BLaER1 (cell line): Measurements from ENCODE around the gene TMEM169.
"Not testable (repeated sequence)": the region's sequence is repeated elsewhere in the genome, so short reads cannot be mapped to it uniquely, and the experiment has no call there.

Source experiments
- H3K27ac ChIP-seq: shearing (Covaris generic); formaldehyde crosslinking; 2 replicates; pipeline ENCODE4 v1.8.1; 2022
- H3K27me3 ChIP-seq: shearing (Covaris generic); formaldehyde crosslinking; 2 replicates; pipeline ENCODE4 v1.8.1; 2022
- H3K36me3 ChIP-seq: shearing (Covaris generic); formaldehyde crosslinking; 2 replicates; pipeline ENCODE4 v1.8.1; 2022
- H3K4me1 ChIP-seq: shearing (Covaris generic); formaldehyde crosslinking; 2 replicates; pipeline ENCODE4 v1.8.1; 2022
- H3K4me2 ChIP-seq: shearing (Covaris generic); formaldehyde crosslinking; 2 replicates; pipeline ENCODE4 v1.8.1; 2022
- H3K4me3 ChIP-seq: shearing (Covaris generic); formaldehyde crosslinking; 2 replicates; pipeline ENCODE4 v1.8.1; 2022
- H3K9ac ChIP-seq: shearing (Covaris generic); formaldehyde crosslinking; 2 replicates; pipeline ENCODE4 v1.8.1; 2022
- H3K9me3 ChIP-seq: shearing (Covaris generic); formaldehyde crosslinking; 2 replicates; pipeline ENCODE4 v1.8.1; 2022
- H4K20me1 ChIP-seq: shearing (Covaris generic); formaldehyde crosslinking; 2 replicates; pipeline ENCODE4 v1.8.1; 2022
- Cebpa-rat ChIP-seq: shearing (Covaris generic); IDR thresholded peaks from 2 replicates; pipeline ENCODE4 v1.8.1; 2022

TMEM169 gene

DNA sequence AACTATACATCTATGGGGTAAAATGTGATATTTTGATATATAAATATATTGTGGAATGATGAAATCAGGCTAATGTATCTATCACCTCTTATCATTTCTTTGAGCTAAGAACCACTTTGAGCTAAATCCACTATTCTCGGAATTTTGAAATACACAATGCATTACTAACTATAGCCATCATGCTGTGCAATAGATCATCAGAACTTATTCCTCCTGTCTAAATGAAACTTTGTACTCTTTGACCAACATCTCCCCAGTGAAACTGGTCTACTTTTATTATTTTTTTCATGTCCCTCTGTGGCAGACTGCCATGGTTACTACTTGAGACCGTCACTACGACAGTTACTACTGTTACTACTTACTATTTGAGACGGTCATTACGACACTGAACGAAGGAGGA lies 11.5 kb upstream of the TMEM169 start:
- no peak overlapping the region for H3K4me2 ChIP-seq
- no peak overlapping the region for H3K27ac ChIP-seq
- H3K36me3 ChIP-seq = no peaks in the 10 kb centered on the region
- TF ChIP-seq Cebpa-rat = no peak
- no peaks in the 10 kb centered on the region for H4K20me1 ChIP-seq
- H3K9ac ChIP-seq = no peak overlapping the region
- no peak overlapping the region for H3K4me3 ChIP-seq
- no peaks in the 10 kb centered on the region for H3K27me3 ChIP-seq
- peaks cover 6% of the 10 kb centered on the region for H3K4me1 ChIP-seq
- no peaks in the 10 kb centered on the region for H3K9me3 ChIP-seq

DNA sequence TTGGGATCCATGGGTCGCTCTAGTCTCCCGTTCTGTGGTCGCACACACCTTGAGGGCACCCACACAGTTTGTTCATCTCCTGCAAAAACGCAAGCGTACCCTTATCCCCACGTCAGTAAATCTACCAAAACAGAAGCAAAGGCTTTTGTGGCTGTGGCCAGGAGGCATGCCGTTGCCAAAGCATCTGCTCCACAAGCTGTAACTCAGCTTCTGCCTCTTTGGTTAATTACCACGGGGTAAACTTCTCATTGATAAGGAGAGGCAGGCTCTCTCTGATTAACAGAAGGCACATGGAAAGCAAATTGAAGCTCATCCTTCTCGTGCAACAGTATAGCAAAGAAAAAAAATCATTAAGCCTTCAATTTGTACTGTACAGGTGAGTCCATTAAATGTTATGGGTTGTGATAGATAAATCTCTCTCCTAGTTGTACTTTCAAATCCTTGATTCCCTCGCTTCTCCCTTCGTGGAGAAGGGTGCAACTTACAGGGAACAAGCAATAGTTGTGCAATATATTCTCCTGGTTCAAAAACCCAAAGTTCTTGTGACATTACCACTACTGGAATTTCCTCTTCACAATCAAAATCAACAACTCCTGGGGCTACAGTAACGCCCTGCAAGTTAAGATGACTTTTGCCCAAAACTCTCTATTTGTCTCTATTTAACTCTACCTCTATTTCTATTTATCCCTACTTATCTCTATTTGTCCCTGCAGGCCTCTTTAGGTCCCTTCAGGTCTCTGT lies 10.4 kb upstream of the TMEM169 start:
- H3K4me2 ChIP-seq = no peak overlapping the region
- no peak; the same call in 1 of the 2 replicates for TF ChIP-seq Cebpa-rat
- H3K9me3 ChIP-seq = no peaks in the 10 kb centered on the region
- no peaks in the 10 kb centered on the region for H3K27me3 ChIP-seq
- no peak overlapping the region for H3K27ac ChIP-seq
- no peaks in the 10 kb centered on the region for H4K20me1 ChIP-seq
- H3K36me3 ChIP-seq = no peaks in the 10 kb centered on the region
- H3K4me3 ChIP-seq = no peak overlapping the region
- H3K9ac ChIP-seq = no peak overlapping the region
- peaks cover 6% of the 10 kb centered on the region for H3K4me1 ChIP-seq

DNA sequence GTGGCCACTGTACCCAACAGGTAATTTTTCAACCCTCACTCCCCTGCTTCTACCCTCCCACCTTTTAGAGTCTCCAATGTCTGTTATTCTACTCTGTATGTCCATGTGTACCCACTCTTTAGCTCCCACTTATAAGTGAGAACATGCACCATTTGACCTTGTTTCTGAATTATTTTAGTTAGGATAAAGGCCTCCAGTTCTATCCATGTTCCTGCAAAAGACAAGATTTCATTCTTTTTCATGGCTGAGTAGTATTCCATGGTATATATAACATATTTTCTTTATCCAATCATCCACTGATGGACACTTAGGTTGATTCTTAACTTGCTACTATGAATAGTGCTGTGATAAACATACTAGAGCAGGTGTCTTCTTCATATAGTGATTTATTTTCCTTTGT lies 9.2 kb upstream of the TMEM169 start:
- no peaks in the 10 kb centered on the region for H4K20me1 ChIP-seq
- peaks cover 6% of the 10 kb centered on the region for H3K4me1 ChIP-seq
- no peak overlapping the region for H3K4me2 ChIP-seq
- H3K36me3 ChIP-seq = no peaks in the 10 kb centered on the region
- H3K9me3 ChIP-seq = no peaks in the 10 kb centered on the region
- no peak overlapping the region for H3K27ac ChIP-seq
- no peak overlapping the region for H3K9ac ChIP-seq
- no peak for TF ChIP-seq Cebpa-rat
- H3K27me3 ChIP-seq = no peaks in the 10 kb centered on the region
- H3K4me3 ChIP-seq = no peak overlapping the region

DNA sequence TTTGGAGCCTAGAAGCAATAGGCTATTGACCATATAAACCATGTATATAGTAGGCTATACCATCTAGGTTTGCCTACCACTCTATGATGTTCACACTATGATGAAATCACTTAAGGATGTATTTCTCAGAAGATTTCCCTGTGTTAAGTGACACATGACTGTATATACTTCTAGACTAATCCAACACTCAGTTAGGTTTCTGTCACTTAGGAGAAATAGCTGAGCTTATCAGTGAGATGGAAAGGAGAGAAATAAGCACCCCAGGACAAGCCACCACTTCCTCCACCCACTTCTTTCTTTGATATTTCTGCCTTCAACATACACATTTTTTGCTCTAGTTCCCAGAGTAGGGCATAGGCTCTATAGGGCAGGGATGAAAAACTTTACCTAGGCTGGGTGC lies 7.9 kb upstream of the TMEM169 start:
- Histone ChIP-seq H3K27me3 (no peaks in the 10 kb centered on the region), H3K9me3 (no peaks in the 10 kb centered on the region), H3K9ac (no peak overlapping the region), H3K27ac (no peak overlapping the region), H3K4me3 (no peak overlapping the region), H3K4me1 (peaks cover 6% of the 10 kb centered on the region), H4K20me1 (no peaks in the 10 kb centered on the region), H3K36me3 (no peaks in the 10 kb centered on the region), H3K4me2 (no peak overlapping the region)
- TF ChIP-seq Cebpa-rat = no peak

DNA sequence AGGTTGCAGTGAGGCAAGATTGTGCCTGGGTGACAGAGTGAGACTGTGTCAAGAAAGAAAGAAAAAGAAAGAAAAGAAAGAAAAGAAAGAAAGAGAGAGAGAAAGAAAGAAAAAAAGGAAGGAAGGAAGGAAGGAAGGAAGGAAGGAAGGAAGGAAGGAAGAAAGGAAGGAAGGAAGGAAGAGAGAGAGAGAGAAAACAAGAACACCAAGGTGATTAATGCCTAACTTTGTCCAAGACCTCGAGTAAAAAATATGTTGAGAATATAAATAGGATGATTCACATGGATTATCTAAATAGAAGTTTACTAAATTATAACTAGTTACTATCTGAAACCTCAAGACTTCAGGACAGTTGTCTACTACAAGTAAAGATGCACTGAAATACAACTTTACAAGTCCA lies 7.3 kb upstream of the TMEM169 start:
- Histone ChIP-seq H3K27ac (no peak overlapping the region), H3K27me3 (no peaks in the 10 kb centered on the region), H3K9me3 (no peaks in the 10 kb centered on the region), H3K36me3 (no peaks in the 10 kb centered on the region), H3K4me2 (no peak overlapping the region), H3K4me3 (no peak overlapping the region), H3K9ac (no peak overlapping the region), H3K4me1 (peaks cover 6% of the 10 kb centered on the region), H4K20me1 (no peaks in the 10 kb centered on the region)
- TF ChIP-seq Cebpa-rat = no peak

DNA sequence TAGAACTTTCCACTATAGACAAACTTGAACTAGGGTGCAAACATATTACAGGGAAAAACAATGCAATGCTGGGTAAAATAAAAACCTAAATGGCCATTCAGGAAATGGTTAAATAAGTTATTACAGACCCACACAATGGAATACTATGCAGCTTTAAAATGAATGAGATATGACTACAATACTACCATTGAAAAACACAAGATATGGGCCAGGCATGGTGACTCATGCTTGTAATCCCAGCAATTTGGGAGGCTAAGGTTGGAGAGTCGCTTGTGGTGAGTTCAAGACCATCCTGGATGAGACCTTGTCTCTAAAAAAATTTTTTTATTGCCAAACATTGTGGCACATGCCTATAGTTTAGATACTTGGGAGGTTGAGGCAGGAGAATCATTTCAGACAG lies 6.9 kb upstream of the TMEM169 start:
- TF ChIP-seq Cebpa-rat = no peak
- Histone ChIP-seq H3K36me3 (no peaks in the 10 kb centered on the region), H3K4me3 (no peak overlapping the region), H3K4me1 (peaks cover 6% of the 10 kb centered on the region), H3K9ac (no peak overlapping the region), H3K27ac (no peak overlapping the region), H4K20me1 (no peaks in the 10 kb centered on the region), H3K9me3 (no peaks in the 10 kb centered on the region), H3K4me2 (no peak overlapping the region), H3K27me3 (no peaks in the 10 kb centered on the region)

DNA sequence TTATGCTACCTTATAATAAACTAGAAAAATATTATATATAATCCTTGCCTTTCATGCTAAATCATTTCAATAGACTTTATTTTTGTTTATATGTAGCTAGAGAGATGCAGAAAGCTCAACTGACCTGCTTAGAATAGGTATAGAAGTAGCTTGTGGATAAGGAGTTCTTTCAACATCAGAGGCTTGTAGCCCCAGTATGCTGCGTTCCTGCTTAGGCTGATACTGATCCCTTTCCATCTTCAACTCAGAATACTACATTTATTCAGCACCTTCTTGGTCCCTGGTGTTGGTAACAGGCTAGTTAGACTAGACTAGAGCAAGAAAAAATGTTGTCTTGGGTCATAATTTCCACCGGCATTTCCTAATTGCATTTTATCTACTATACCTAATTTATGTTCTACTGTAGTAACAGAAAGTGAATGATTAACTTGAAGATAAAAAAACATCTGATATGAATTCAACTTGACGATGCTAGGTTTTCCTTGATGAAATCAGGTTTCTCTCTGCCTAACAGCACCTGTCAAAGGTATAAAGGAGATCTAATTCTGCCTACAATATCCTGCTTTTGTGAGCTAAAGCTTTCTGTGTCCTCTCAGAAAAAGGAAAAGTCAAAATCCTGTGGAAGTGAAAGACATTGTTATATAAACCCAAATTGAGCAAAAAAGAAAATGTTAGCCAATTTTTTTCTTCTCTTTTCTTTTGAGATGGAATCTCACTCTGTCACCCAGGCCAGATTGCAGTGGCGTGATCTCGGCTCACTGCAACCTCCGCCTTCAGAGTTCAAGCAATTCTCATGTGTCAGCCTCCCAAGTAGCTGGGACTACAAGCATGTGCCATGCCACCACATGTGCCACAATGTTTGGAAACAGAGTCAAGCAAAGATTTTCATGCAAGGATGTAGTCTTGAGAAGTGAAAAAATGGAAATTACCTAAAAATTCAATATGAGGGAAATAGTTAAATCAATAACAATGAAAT lies 5.9 kb upstream of the TMEM169 start:
- Histone ChIP-seq H3K4me3 (no peak overlapping the region), H3K27ac (no peak overlapping the region), H3K9me3 (no peaks in the 10 kb centered on the region), H4K20me1 (no peaks in the 10 kb centered on the region), H3K4me2 (no peak overlapping the region), H3K9ac (no peak overlapping the region), H3K4me1 (peaks cover 6% of the 10 kb centered on the region), H3K27me3 (peaks cover 9% of the 10 kb centered on the region; the same call in 1 of the 2 replicates), H3K36me3 (no peaks in the 10 kb centered on the region)
- TF ChIP-seq Cebpa-rat = no peak

DNA sequence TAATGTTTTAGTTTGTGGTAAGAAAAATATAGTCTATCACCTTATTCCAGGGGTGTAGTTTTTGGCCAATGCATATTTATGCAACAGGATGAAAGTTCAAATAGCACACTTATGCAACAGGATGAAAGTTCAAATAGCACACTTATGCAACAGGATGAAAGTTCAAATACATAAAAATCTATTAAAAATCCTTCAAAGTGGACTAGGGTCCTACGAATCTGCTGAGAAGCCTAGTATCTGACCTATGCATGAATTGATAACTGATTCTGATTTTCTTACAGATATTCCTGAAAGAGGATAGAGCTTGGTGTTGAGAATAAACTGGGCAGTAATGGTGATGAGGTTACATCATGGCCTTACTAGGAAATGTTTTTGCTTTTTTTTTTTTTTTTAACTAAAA lies 2.9 kb upstream of the TMEM169 start:
- Histone ChIP-seq H3K9me3 (no peaks in the 10 kb centered on the region), H3K4me2 (no peak overlapping the region), H3K4me3 (no peak overlapping the region), H3K27me3 (peaks cover 38% of the 10 kb centered on the region), H3K27ac (no peak overlapping the region), H3K4me1 (peaks cover 23% of the 10 kb centered on the region), H4K20me1 (no peaks in the 10 kb centered on the region), H3K9ac (no peak overlapping the region), H3K36me3 (no peaks in the 10 kb centered on the region)
- no peak for TF ChIP-seq Cebpa-rat

DNA sequence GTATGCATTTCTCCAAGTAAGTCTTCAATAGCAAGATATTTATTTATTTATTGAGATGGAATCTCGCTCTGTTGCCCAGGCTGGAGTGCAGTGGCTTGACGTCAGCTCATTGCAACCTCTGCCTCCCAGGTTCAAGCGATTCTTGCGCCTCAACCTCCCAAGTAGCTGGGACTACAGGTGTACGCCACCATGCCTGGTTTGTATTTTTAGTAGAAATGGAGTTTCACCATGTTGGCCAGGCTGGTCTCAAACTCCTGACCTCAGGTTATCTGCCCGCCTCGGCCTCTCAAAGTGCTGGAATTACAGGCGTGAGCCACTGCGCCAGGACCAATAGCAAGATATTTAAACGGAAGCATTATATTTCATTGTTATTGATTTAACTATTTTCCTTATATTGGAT lies 1.7 kb upstream of the TMEM169 start:
- not testable (repeated sequence) for H3K36me3 ChIP-seq, H3K9me3 ChIP-seq, H3K27ac ChIP-seq, H3K4me3 ChIP-seq, H3K9ac ChIP-seq, H4K20me1 ChIP-seq, H3K4me2 ChIP-seq
- Histone ChIP-seq H3K4me1 (peaks cover 27% of the 10 kb centered on the region), H3K27me3 (peaks cover 44% of the 10 kb centered on the region)

DNA sequence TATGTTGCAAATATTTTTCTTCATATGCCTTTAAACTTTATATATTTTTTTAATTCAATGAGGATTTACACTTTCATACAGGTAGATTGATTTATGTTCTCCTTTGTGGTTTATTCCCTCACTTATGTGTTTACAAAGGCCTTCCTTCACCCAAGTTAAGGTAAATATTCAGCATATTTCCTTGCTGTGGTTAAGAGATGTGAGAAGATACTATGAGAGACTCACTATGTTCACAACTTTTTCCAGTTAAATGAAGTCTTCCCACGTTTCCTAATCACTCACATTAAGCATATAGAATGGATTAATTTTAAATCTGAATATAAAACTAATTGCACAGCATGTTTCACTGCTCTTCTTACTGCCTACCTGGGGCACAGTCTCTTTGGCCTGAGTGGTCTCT lies 707 bp upstream of the TMEM169 start:
- Histone ChIP-seq H3K9ac (no peak overlapping the region), H4K20me1 (no peaks in the 10 kb centered on the region), H3K4me1 (peaks cover 33% of the 10 kb centered on the region), H3K27ac (no peak overlapping the region), H3K4me3 (peak overlapping the region; percentile 63), H3K9me3 (no peaks in the 10 kb centered on the region), H3K4me2 (peak overlapping the region; percentile 87), H3K27me3 (peaks cover 44% of the 10 kb centered on the region), H3K36me3 (no peaks in the 10 kb centered on the region)
- no peak for TF ChIP-seq Cebpa-rat
